HepG2 (cell line): ENCODE results near the gene OR13C8. TPM values are rescaled to one million over a fixed set of nuclear protein-coding genes. Genes with fewer than 3 reads are reported as not detected.

Source experiments
- ATAC-seq: fragments of 200-7000 bp; cut with Tn5 transposase; 3 replicates; pipeline ENCODE4 v1.9.1; 2020; ENCODE audit warnings: mild to moderate bottlenecking, moderate library complexity
- BruUV-seq: library from RNA; stranded (reverse); fragments of 400-500 nt; replicated peaks from 2 replicates; lab custom pipeline; 2021; lab: Mats Ljungman, UMichigan
- CTCF ChIA-PET: fragments of 300-600 bp; formaldehyde crosslinking; extraction: SDS; loops from one replicate; lab custom pipeline; 2021; ENCODE audit warnings: low total read pairs, inconsistent platforms, low intra/inter-chr PET ratio; lab: Yijun Ruan, JAX
- POLR2A ChIA-PET: fragments of 350-600 bp; sonication (Branson Sonifier 250); formaldehyde crosslinking; loops from one replicate; lab custom pipeline; 2020; ENCODE audit warnings: antibody characterized with exemption, inconsistent platforms; lab: Yijun Ruan, JAX
- DNase-seq: peaks from one replicate; pipeline ENCODE4 v3.0.0-alpha.2; 2015; ENCODE audit warnings: low spot score
- FAIRE-seq: peaks from 3 replicates; lab custom pipeline; 2011; peaks lifted over from hg19 to GRCh38; lab: Jason Lieb, UNC
- H2AFZ ChIP-seq: one replicate; pipeline ENCODE4 v1.6.1; 2011; ENCODE audit warnings: low read length, inconsistent platforms
- H3K27ac ChIP-seq: fragments of 300-600 bp; 3 replicates; pipeline ENCODE4 v1.8.0; 2011; ENCODE audit warnings: mixed run types, mild to moderate bottlenecking, mixed read lengths, low read length, inconsistent platforms; ENCODE audit not compliant: insufficient read depth; ENCODE audit errors: extremely low read length
- H3K27me3 ChIP-seq, 2 experiments: fragments of 200-600 bp in 1 of 2; 2 replicates in 1 of 2; 3 replicates in 1 of 2; pipeline versions ENCODE4 v1.6.0 to v1.8.0; 2011; ENCODE audit warnings: low read length in 2 of 2, mild to moderate bottlenecking in 2 of 2, moderate library complexity in 2 of 2, inconsistent platforms in 1 of 2; ENCODE audit not compliant: insufficient read depth in 2 of 2, control insufficient read depth in 1 of 2
- H3K36me3 ChIP-seq, 2 experiments: fragments of 200-600 bp in 1 of 2; replicated peaks in 1 of 2; 2 replicates in 1 of 2; 3 replicates in 1 of 2; pipeline versions ENCODE4 v1.5.1 to v1.8.0; 2011; ENCODE audit warnings: low read length in 2 of 2, inconsistent platforms in 1 of 2; ENCODE audit not compliant: insufficient read depth in 2 of 2, control insufficient read depth in 1 of 2
- H3K4me1 ChIP-seq: 2 replicates; pipeline ENCODE4 v1.5.1; 2012; ENCODE audit warnings: low read length, inconsistent platforms; ENCODE audit not compliant: insufficient read depth
- H3K4me2 ChIP-seq: 2 replicates; pipeline ENCODE4 v1.6.0; 2011; ENCODE audit warnings: low read depth, low read length, inconsistent platforms
- H3K4me3 ChIP-seq, 3 experiments: fragments of 200-600 bp in 1 of 3; sonication (generic), shearing (Covaris generic) in 1 of 3; replicated peaks in 1 of 3; 2 replicates each; pipeline ENCODE4 v1.5.1; 2011 to 2016; ENCODE audit warnings: low read length in 3 of 3, inconsistent platforms in 2 of 3, low read depth in 2 of 3, mild to moderate bottlenecking in 2 of 3, control low read depth in 1 of 3, mixed read lengths in 1 of 3; ENCODE audit not compliant: insufficient read depth in 1 of 3
- H3K79me2 ChIP-seq: one replicate; pipeline ENCODE4 v1.6.1; 2011; ENCODE audit warnings: low read length, inconsistent platforms; ENCODE audit not compliant: insufficient read depth
- H3K9ac ChIP-seq: 2 replicates; pipeline ENCODE4 v1.6.0; 2011; ENCODE audit warnings: mild to moderate bottlenecking, low read depth, low read length, inconsistent platforms; ENCODE audit not compliant: insufficient read depth
- H3K9me3 ChIP-seq: 2 replicates; pipeline ENCODE4 v1.5.1; 2012; ENCODE audit warnings: mild to moderate bottlenecking, low read length
- H4K20me1 ChIP-seq: 2 replicates; pipeline ENCODE4 v1.6.0; 2011; ENCODE audit warnings: inconsistent platforms, mild to moderate bottlenecking, low read length, moderate library complexity; ENCODE audit not compliant: insufficient read depth
- CREM ChIP-seq, 2 experiments: sonication (generic) in 1 of 2; formaldehyde crosslinking in 1 of 2; IDR thresholded peaks; 2 replicates each; pipeline versions ENCODE4 v1.4.0 to v1.6.1; 2016 to 2020; ENCODE audit warnings: antibody characterized with exemption in 1 of 2, mild to moderate bottlenecking in 1 of 2, missing genetic modification reagents in 1 of 2
- RFX3 ChIP-seq: IDR thresholded peaks from 2 replicates; pipeline ENCODE4 v1.6.1; 2016; ENCODE audit warnings: missing biosample characterization, missing genetic modification reagents
- TAF1 ChIP-seq: sonication (generic); formaldehyde crosslinking; IDR thresholded peaks from 2 replicates; pipeline ENCODE4 v1.4.0; 2020; ENCODE audit warnings: missing genetic modification reagents
- TEAD3 ChIP-seq: optimal IDR thresholded peaks from 2 replicates; pipeline ENCODE3; 2016; ENCODE audit warnings: borderline replicate concordance
- ZNF484 ChIP-seq: sonication (generic); formaldehyde crosslinking; IDR thresholded peaks from 2 replicates; pipeline ENCODE4 v1.5.1; 2020; ENCODE audit warnings: mild to moderate bottlenecking, low read depth, missing genetic modification reagents, borderline replicate concordance
- ZNF549 ChIP-seq: sonication (generic); formaldehyde crosslinking; IDR thresholded peaks from 2 replicates; pipeline ENCODE4 v1.5.0; 2020; ENCODE audit warnings: missing genetic modification reagents
- ZNF672 ChIP-seq: sonication (generic); formaldehyde crosslinking; IDR thresholded peaks from 2 replicates; pipeline ENCODE4 v1.8.1; 2022; ENCODE audit warnings: missing genetic modification reagents
- ZSCAN12 ChIP-seq: sonication (generic); formaldehyde crosslinking; IDR thresholded peaks from 2 replicates; pipeline ENCODE4 v1.9.0; 2021; ENCODE audit warnings: mild to moderate bottlenecking, missing genetic modification reagents
- ZSCAN31 ChIP-seq: sonication (generic); formaldehyde crosslinking; IDR thresholded peaks from 2 replicates; pipeline ENCODE4 v1.5.0; 2020; ENCODE audit warnings: low read depth, mild to moderate bottlenecking, missing genetic modification reagents
- in situ Hi-C: cut with HindIII; loops from 2 replicates; pipeline ENCODE4 v1.10.0; 2017; ENCODE audit warnings: low pct_unique_long_range_greater_than_20kb; ENCODE audit not compliant: extremely low pct_ligation_motif_present
- intact Hi-C: fragments of 100-400 bp; cut with micrococcal nuclease; formaldehyde crosslinking; loops from one replicate; pipeline ENCODE4 v1.10.0; 2022; ENCODE audit not compliant: unreplicated experiment
- polyA plus RNA-seq, 8 experiments: library from polyadenylated mRNA; depleted of rRNA in 3 of 8; stranded (reverse) in 7 of 8; unstranded in 1 of 8; fragments of >200 nt; fragmentation: Illumina TruSeq in 4 of 8; extraction: Trizol in 4 of 8; gene quantifications; 2 replicates each; pipeline versions ENCODE4 v1.2.1 to v1.2.3, GENCODE V29; 2011 to 2016; ENCODE audit warnings: low read depth in 4 of 8, missing spikeins in 1 of 8, mixed read lengths in 1 of 8; ENCODE audit not compliant: insufficient read depth in 1 of 8
- total RNA-seq, 5 experiments: library from RNA; depleted of rRNA; stranded (reverse); fragments of >200 nt; fragmentation: Illumina TruSeq; extraction: Trizol; gene quantifications; 2 replicates each; pipeline ENCODE4 v1.2.3, GENCODE V29; 2016; ENCODE audit warnings: low read depth in 1 of 5
- TF ChIP-seq, protein P1 (sequence below): sonication (generic); formaldehyde crosslinking; IDR thresholded peaks from 2 replicates; pipeline ENCODE4 v1.4.0; 2020; ENCODE audit warnings: missing genetic modification reagents
- TF ChIP-seq, protein P2 (sequence below): sonication (generic); formaldehyde crosslinking; IDR thresholded peaks from 2 replicates; pipeline ENCODE4 v1.9.0; 2021; ENCODE audit warnings: missing genetic modification reagents, borderline replicate concordance
- TF ChIP-seq, protein P3 (sequence below): sonication (generic); formaldehyde crosslinking; IDR thresholded peaks from 2 replicates; pipeline ENCODE4 v1.5.0; 2020; ENCODE audit warnings: missing genetic modification reagents

The OR13C8 gene
- total and polyA plus RNA-seq, 2 of the 13 experiments (the other 11 are each of a cell fraction or from before 2014, with no cell fraction given): not detected

DNA sequence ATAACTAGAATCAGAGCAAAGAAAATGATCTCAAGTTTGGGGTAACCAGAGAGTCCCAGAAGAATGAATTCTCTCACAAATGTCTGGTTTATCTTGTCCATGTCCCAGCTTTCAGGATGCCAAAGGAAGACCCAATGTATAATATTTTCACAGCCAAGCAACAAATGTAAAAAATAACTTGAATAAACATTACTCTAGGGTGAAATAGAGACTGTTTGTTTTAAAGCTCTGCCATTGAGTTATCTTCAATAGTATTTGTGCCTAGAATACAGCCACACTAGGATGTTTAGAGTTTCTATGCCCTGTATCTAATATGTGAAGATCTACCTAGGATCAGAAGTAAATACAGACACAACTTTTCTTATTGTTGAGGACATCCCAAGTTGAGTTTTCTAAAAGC, 41.9 kb upstream of the OR13C8 start, which contains the start of gene OR13C4:
Gene OR13C4, minus strand, starts transcription at position 101 of the 400 bp plus-strand sequence. Its CDS starts 0 bp downstream, at position 101.
- Histone ChIP-seq H3K79me2 (no peaks in the 10 kb centered on the region), H2AFZ (no peak within 1 kb of the TSS), H3K4me1 (no peaks in the 10 kb centered on the region), H3K27me3 (peaks cover 0 to 1% of the 10 kb centered on the region in 2 experiments; a peak in 1 of 5 replicates), H4K20me1 (no peaks in the 10 kb centered on the region), H3K9me3 (no peaks in the 10 kb centered on the region), H3K36me3 (no peaks in the 10 kb centered on the region), H3K9ac (no peak within 1 kb of the TSS), H3K27ac (no peak within 1 kb of the TSS), H3K4me2 (no peak within 1 kb of the TSS), H3K4me3 (no peak within 1 kb of the TSS)
- intact Hi-C loops: no loop called here
- no TSS peak for BruUV-seq
- ChIA-PET CTCF (no interaction called here), POLR2A (no interaction called here)
- in situ Hi-C loops: no loop called here
- DNase-seq (no peak), FAIRE-seq (no peak), ATAC-seq (no peak)
- TF ChIP-seq, protein P1, sequence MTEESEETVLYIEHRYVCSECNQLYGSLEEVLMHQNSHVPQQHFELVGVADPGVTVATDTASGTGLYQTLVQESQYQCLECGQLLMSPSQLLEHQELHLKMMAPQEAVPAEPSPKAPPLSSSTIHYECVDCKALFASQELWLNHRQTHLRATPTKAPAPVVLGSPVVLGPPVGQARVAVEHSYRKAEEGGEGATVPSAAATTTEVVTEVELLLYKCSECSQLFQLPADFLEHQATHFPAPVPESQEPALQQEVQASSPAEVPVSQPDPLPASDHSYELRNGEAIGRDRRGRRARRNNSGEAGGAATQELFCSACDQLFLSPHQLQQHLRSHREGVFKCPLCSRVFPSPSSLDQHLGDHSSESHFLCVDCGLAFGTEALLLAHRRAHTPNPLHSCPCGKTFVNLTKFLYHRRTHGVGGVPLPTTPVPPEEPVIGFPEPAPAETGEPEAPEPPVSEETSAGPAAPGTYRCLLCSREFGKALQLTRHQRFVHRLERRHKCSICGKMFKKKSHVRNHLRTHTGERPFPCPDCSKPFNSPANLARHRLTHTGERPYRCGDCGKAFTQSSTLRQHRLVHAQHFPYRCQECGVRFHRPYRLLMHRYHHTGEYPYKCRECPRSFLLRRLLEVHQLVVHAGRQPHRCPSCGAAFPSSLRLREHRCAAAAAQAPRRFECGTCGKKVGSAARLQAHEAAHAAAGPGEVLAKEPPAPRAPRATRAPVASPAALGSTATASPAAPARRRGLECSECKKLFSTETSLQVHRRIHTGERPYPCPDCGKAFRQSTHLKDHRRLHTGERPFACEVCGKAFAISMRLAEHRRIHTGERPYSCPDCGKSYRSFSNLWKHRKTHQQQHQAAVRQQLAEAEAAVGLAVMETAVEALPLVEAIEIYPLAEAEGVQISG (CRISPR knock-in tag): no peak
- TF ChIP-seq ZNF484 (CRISPR knock-in tag) (no peak), CREM (IDR thresholded peaks at IDR 0.05) (no peak), CREM (CRISPR knock-in tag; IDR thresholded peaks at IDR 0.05) (no peak), ZNF672 (CRISPR knock-in tag) (no peak), ZNF549 (CRISPR knock-in tag) (no peak), ZSCAN31 (CRISPR knock-in tag) (no peak), RFX3 (CRISPR knock-in tag) (no peak), ZSCAN12 (CRISPR knock-in tag) (no peak), TEAD3 (no peak), TAF1 (CRISPR knock-in tag) (no peak)
- TF ChIP-seq, protein P2, sequence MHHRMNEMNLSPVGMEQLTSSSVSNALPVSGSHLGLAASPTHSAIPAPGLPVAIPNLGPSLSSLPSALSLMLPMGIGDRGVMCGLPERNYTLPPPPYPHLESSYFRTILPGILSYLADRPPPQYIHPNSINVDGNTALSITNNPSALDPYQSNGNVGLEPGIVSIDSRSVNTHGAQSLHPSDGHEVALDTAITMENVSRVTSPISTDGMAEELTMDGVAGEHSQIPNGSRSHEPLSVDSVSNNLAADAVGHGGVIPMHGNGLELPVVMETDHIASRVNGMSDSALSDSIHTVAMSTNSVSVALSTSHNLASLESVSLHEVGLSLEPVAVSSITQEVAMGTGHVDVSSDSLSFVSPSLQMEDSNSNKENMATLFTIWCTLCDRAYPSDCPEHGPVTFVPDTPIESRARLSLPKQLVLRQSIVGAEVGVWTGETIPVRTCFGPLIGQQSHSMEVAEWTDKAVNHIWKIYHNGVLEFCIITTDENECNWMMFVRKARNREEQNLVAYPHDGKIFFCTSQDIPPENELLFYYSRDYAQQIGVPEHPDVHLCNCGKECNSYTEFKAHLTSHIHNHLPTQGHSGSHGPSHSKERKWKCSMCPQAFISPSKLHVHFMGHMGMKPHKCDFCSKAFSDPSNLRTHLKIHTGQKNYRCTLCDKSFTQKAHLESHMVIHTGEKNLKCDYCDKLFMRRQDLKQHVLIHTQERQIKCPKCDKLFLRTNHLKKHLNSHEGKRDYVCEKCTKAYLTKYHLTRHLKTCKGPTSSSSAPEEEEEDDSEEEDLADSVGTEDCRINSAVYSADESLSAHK: no peak
- TF ChIP-seq, protein P3, sequence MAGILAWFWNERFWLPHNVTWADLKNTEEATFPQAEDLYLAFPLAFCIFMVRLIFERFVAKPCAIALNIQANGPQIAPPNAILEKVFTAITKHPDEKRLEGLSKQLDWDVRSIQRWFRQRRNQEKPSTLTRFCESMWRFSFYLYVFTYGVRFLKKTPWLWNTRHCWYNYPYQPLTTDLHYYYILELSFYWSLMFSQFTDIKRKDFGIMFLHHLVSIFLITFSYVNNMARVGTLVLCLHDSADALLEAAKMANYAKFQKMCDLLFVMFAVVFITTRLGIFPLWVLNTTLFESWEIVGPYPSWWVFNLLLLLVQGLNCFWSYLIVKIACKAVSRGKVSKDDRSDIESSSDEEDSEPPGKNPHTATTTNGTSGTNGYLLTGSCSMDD (CRISPR knock-in tag): no peak
